ENCODE results near the gene ZNF331.

ZNF331 gene

GRCh38 chr19:53600217-53600616 is 62.3 kb downstream of the ZNF331 start:
- DNase-seq = no peak
- intact Hi-C loops (cut with DNase I) = no loop called here

- intact Hi-C loops (cut with DNase I) = no loop called here
- no peak for DNase-seq
These were observed 68.1 kb downstream of the ZNF331 start for GRCh38 chr19:53606031-53606430.

- DNase-seq = no peak
- intact Hi-C loops (cut with DNase I) = no loop called here
These were observed 70.4 kb downstream of the ZNF331 start for GRCh38 chr19:53608381-53608780.

- intact Hi-C loops (cut with DNase I) = no loop called here
- no peak for DNase-seq
These were observed 75.0 kb downstream of the ZNF331 start for GRCh38 chr19:53612762-53613526.

- intact Hi-C loops (cut with DNase I) = no loop called here
- no peak for DNase-seq
These were observed 84.2 kb downstream of the ZNF331 start for GRCh38 chr19:53621885-53622740.

- intact Hi-C loops (cut with DNase I) = no loop called here
- DNase-seq = no peak
These were observed 87.0 kb downstream of the ZNF331 start for GRCh38 chr19:53624771-53625545.

GRCh38 chr19:53626486-53626885 is 88.5 kb downstream of the ZNF331 start:
- intact Hi-C loops (cut with DNase I) = no loop called here
- DNase-seq = no peak

GRCh38 chr19:53626976-53627375 is 89.0 kb downstream of the ZNF331 start:
- intact Hi-C loops (cut with DNase I) = no loop called here
- DNase-seq = no peak

Measured in head of caudate nucleus (tissue), 42 donors.